Measurements from ENCODE around the gene GRK6. TPM values are rescaled to one million over a fixed set of nuclear protein-coding genes. Genes with fewer than 3 reads are reported as not detected.

GRK6 gene
- total and polyA plus RNA-seq, 2 of the 4 experiments (the other 2 are of a cell fraction): 25.3 to 30.1 TPM

GRCh38 chr5:177387405-177387804, 39.1 kb upstream of the GRK6 start:
- peaks cover 13% of the 10 kb centered on the region for H3K9me1 ChIP-seq (ENCODE audit: insufficient read depth, low read length)
- ChIA-PET POLR2A (ENCODE audit: unreplicated experiment) (no interaction called here), CTCF (no interaction called here)
- no peak overlapping the region for H2BK20ac ChIP-seq (ENCODE audit: low read depth, low read length)
- H3K14ac ChIP-seq (replicated peaks; ENCODE audit: low read depth, low read length): no peak overlapping the region
- H3K4me1 ChIP-seq (ENCODE audit: control insufficient read depth, insufficient read depth, low read length): peaks cover 16% of the 10 kb centered on the region
- no peak overlapping the region for H2AFZ ChIP-seq (replicated peaks; ENCODE audit: low read length, poor library complexity)
- no peak overlapping the region for H4K91ac ChIP-seq (ENCODE audit: insufficient read depth, low read depth, low read length)
- BruUV-seq (replicated peaks): no TSS peak
- ATAC-seq (ENCODE audit: low read depth): no peak
- dilution Hi-C loops (cut with HindIII; ENCODE audit: low sequenced_read_pairs, unreplicated experiment): no loop called here
- WGBS, 2 experiments (ENCODE audit: extremely low coverage in 2 of 2, insufficient read length in 1 of 2): 92% methylated on average over 11 of the region's 14 CpGs; no CpG with 5 or more reads in 1 of the 2 experiments
- H3K36me3 ChIP-seq (ENCODE audit: control insufficient read depth, insufficient read depth, low read length): no peaks in the 10 kb centered on the region
- H2BK5ac ChIP-seq (ENCODE audit: low read depth, low read length, poor library complexity, severe bottlenecking): no peak overlapping the region
- H3K56ac ChIP-seq (ENCODE audit: extremely low read depth, insufficient read depth, low read length): no peak overlapping the region
- intact Hi-C loops (cut with micrococcal nuclease): no loop called here
- H2AK5ac ChIP-seq (ENCODE audit: low read depth, low read length): no peak overlapping the region
- H3K27ac ChIP-seq (ENCODE audit: insufficient read depth, low read length): no peak overlapping the region
- TF ChIP-seq CEBPB (IDR thresholded peaks at IDR 0.05; ENCODE audit: low read depth, low read length) (no peak), RAD21 (IDR thresholded peaks at IDR 0.05; ENCODE audit: low read length) (no peak), FOS (IDR thresholded peaks at IDR 0.05; ENCODE audit: low read depth, low read length) (no peak), RCOR1 (IDR thresholded peaks at IDR 0.05; ENCODE audit: insufficient replicate concordance, low read length) (no peak), RFX5 (IDR thresholded peaks at IDR 0.05; ENCODE audit: low read depth, low read length) (no peak), NFE2L2 (IDR thresholded peaks at IDR 0.05; ENCODE audit: low read depth, low read length) (no peak), SMC3 (IDR thresholded peaks at IDR 0.05; ENCODE audit: low read depth, low read length) (no peak), MXI1 (IDR thresholded peaks at IDR 0.05; ENCODE audit: borderline replicate concordance, low read depth, low read length) (no peak), MAZ (IDR thresholded peaks at IDR 0.05; ENCODE audit: borderline replicate concordance, low read depth, low read length) (no peak), BHLHE40 (IDR thresholded peaks at IDR 0.05; ENCODE audit: low read depth, low read length) (no peak), CTCF (conservative IDR thresholded peaks at IDR 0.05; ENCODE audit: low read depth, low read length) (no peak), POLR2A (IDR thresholded peaks at IDR 0.05; ENCODE audit: low read depth, low read length) (no peak), MAFK (IDR thresholded peaks at IDR 0.05; ENCODE audit: low read depth, low read length) (no peak), CHD1 (IDR thresholded peaks at IDR 0.05; ENCODE audit: low read depth, low read length) (no peak)
- TF ChIP-seq, protein P1, sequence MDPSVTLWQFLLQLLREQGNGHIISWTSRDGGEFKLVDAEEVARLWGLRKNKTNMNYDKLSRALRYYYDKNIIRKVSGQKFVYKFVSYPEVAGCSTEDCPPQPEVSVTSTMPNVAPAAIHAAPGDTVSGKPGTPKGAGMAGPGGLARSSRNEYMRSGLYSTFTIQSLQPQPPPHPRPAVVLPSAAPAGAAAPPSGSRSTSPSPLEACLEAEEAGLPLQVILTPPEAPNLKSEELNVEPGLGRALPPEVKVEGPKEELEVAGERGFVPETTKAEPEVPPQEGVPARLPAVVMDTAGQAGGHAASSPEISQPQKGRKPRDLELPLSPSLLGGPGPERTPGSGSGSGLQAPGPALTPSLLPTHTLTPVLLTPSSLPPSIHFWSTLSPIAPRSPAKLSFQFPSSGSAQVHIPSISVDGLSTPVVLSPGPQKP (IDR thresholded peaks at IDR 0.05; ENCODE audit: borderline replicate concordance, low read depth, low read length): no peak
- TF ChIP-seq, protein P2, sequence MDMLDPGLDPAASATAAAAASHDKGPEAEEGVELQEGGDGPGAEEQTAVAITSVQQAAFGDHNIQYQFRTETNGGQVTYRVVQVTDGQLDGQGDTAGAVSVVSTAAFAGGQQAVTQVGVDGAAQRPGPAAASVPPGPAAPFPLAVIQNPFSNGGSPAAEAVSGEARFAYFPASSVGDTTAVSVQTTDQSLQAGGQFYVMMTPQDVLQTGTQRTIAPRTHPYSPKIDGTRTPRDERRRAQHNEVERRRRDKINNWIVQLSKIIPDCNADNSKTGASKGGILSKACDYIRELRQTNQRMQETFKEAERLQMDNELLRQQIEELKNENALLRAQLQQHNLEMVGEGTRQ (IDR thresholded peaks at IDR 0.05; ENCODE audit: low read depth, low read length): no peak
- H3K79me1 ChIP-seq (ENCODE audit: low read depth in 1 of 2, low read length in 2 of 2): peaks cover 0 to 2% of the 10 kb centered on the region in 2 experiments; a peak in 1 of 4 replicates
- H4K5ac ChIP-seq (ENCODE audit: low read depth, low read length): no peak overlapping the region
- H3K9ac ChIP-seq (ENCODE audit: low read depth, low read length): no peak overlapping the region
- no peak overlapping the region for H3K23ac ChIP-seq (ENCODE audit: low read depth, low read length)
- H3K4me2 ChIP-seq (ENCODE audit: low read depth, low read length): no peak overlapping the region
- no peak overlapping the region for H2AK9ac ChIP-seq (replicated peaks; ENCODE audit: low read depth, low read length, poor library complexity)
- H3K4ac ChIP-seq (ENCODE audit: low read depth, low read length): no peak overlapping the region
- no peak overlapping the region for H2BK120ac ChIP-seq (ENCODE audit: low read depth, low read length)
- no peak overlapping the region for H3K18ac ChIP-seq (ENCODE audit: low read depth, low read length)
- H3K9me3 ChIP-seq (ENCODE audit: control insufficient read depth, insufficient read depth, low read length): no peaks in the 10 kb centered on the region
- H4K20me1 ChIP-seq (ENCODE audit: insufficient read depth, low read length): peaks cover 19% of the 10 kb centered on the region
- H2BK15ac ChIP-seq (ENCODE audit: low read depth, low read length): no peak overlapping the region
- no peak overlapping the region for H4K8ac ChIP-seq (ENCODE audit: low read depth in 2 of 2, low read length in 2 of 2)
- in situ Hi-C loops (cut with MboI; ENCODE audit: low sequenced_read_pairs): no loop called here
- peaks cover 31% of the 10 kb centered on the region for H3K27me3 ChIP-seq (ENCODE audit: control insufficient read depth, insufficient read depth, low read length)
- H3K4me3 ChIP-seq (ENCODE audit: insufficient read depth, low read depth, low read length): no peak overlapping the region
- DNase-seq: no peak
